T-helper 2 cell (primary cell): ENCODE results near the gene DUOX2.
"Not testable (repeated sequence)": the region's sequence is repeated elsewhere in the genome, so short reads cannot be mapped to it uniquely, and the experiment has no call there.

ENCODE experiments used
- DNase-seq, 5 experiments: peaks; one replicate each; pipeline versions ENCODE4 v3.0.0 to v3.0.0-alpha.2; 2012 to 2022

DUOX2 gene

GRCh38 chr15:45099549-45100165 is 14.3 kb downstream of the DUOX2 start:
- DNase-seq = no peak

GRCh38 chr15:45097466-45097865 is 16.5 kb downstream of the DUOX2 start:
- DNase-seq = no peak

GRCh38 chr15:45095661-45096060 is 18.3 kb downstream of the DUOX2 start:
- DNase-seq = no peak

GRCh38 chr15:45094358-45094730 is 19.6 kb downstream of the DUOX2 start:
- DNase-seq = no peak

- DNase-seq = no peak
Measured at GRCh38 chr15:45093622-45094357, 20.2 kb downstream of the DUOX2 start.

GRCh38 chr15:45093013-45093412 is 21.0 kb downstream of the DUOX2 start:
- DNase-seq = no peak

- DNase-seq = no peak
Measured at GRCh38 chr15:45091576-45091975, 22.4 kb downstream of the DUOX2 start.

- DNase-seq = no peak
Measured at GRCh38 chr15:45091161-45091560, 22.8 kb downstream of the DUOX2 start.

GRCh38 chr15:45089712-45090373 is 24.1 kb downstream of the DUOX2 start:
- DNase-seq = no peak

- no peak for DNase-seq
Measured at GRCh38 chr15:45088801-45089711, 24.9 kb downstream of the DUOX2 start.

GRCh38 chr15:45087513-45087912 is 26.5 kb downstream of the DUOX2 start:
- DNase-seq = no peak

- DNase-seq = no peak
Measured at GRCh38 chr15:45084163-45084562, 29.8 kb downstream of the DUOX2 start.

- no peak for DNase-seq
Measured at GRCh38 chr15:45083223-45083622, 30.7 kb downstream of the DUOX2 start.

- not testable (repeated sequence) for DNase-seq
Measured at GRCh38 chr15:45082412-45082811, 31.6 kb downstream of the DUOX2 start.

- not testable (repeated sequence) for DNase-seq
Measured at GRCh38 chr15:45080593-45080992, 33.4 kb downstream of the DUOX2 start.

GRCh38 chr15:45079628-45080246 is 34.2 kb downstream of the DUOX2 start:
- DNase-seq = not testable (repeated sequence)

- DNase-seq = not testable (repeated sequence)
Measured at GRCh38 chr15:45079201-45079600, 34.8 kb downstream of the DUOX2 start.

GRCh38 chr15:45077391-45077790 is 36.6 kb downstream of the DUOX2 start:
- DNase-seq = not testable (repeated sequence)

- not testable (repeated sequence) for DNase-seq
Measured at GRCh38 chr15:45075440-45076320, 38.3 kb downstream of the DUOX2 start.

- DNase-seq = not testable (repeated sequence)
Measured at GRCh38 chr15:45073602-45074001, 40.4 kb downstream of the DUOX2 start.

- DNase-seq = not testable (repeated sequence)
Measured at GRCh38 chr15:45069942-45070360, 44.0 kb downstream of the DUOX2 start.
